ENCODE data around the gene HOXA6. TPM values are rescaled to one million over a fixed set of nuclear protein-coding genes. Genes with fewer than 3 reads are reported as not detected.

Gene HOXA6
- total RNA-seq, 2 experiments from 2014 or later: not detected

GRCh38 chr7:27111042-27111750, 36.4 kb downstream of the HOXA6 start:
- peaks cover 5% of the 10 kb centered on the region in 2 experiments for H3K27me3 ChIP-seq (ENCODE audit: control insufficient read depth in 1 of 2, insufficient read depth in 2 of 2, low read length in 2 of 2)
- Mint-ChIP-seq H3K27ac (no peak overlapping the region), H3K36me3 (ENCODE audit: low read depth) (no peaks in the 10 kb centered on the region), H3K27me3 (peaks cover 32% of the 10 kb centered on the region), H3K4me1 (ENCODE audit: low read depth) (no peaks in the 10 kb centered on the region), H3K9me3 (no peaks in the 10 kb centered on the region), H3K4me3 (no peak overlapping the region)
- no peak for ATAC-seq (ENCODE audit: poor library complexity)
- DNase-seq: no peak
- POLR2A ChIA-PET: no interaction called here
- intact Hi-C loops (cut with DNase I, micrococcal nuclease): no loop called here
- no peak overlapping the region for H3K4me3 ChIP-seq (ENCODE audit: low read length)
- CTCF ChIA-PET: no interaction called here
- H3K9me3 ChIP-seq (ENCODE audit: control insufficient read depth in 1 of 2, insufficient read depth in 1 of 2, low read length in 2 of 2): peaks cover 0 to 24% of the 10 kb centered on the region in 2 experiments
- TF ChIP-seq, protein P1, sequence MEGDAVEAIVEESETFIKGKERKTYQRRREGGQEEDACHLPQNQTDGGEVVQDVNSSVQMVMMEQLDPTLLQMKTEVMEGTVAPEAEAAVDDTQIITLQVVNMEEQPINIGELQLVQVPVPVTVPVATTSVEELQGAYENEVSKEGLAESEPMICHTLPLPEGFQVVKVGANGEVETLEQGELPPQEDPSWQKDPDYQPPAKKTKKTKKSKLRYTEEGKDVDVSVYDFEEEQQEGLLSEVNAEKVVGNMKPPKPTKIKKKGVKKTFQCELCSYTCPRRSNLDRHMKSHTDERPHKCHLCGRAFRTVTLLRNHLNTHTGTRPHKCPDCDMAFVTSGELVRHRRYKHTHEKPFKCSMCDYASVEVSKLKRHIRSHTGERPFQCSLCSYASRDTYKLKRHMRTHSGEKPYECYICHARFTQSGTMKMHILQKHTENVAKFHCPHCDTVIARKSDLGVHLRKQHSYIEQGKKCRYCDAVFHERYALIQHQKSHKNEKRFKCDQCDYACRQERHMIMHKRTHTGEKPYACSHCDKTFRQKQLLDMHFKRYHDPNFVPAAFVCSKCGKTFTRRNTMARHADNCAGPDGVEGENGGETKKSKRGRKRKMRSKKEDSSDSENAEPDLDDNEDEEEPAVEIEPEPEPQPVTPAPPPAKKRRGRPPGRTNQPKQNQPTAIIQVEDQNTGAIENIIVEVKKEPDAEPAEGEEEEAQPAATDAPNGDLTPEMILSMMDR (IDR thresholded peaks at IDR 0.05): no peak
- H3K36me3 ChIP-seq (ENCODE audit: insufficient read depth, low read length): no peaks in the 10 kb centered on the region
- H3K27ac ChIP-seq (ENCODE audit: low read depth in 1 of 2, low read length in 2 of 2): no peak overlapping the region
- no peaks in the 10 kb centered on the region for H3K4me1 ChIP-seq (ENCODE audit: insufficient read depth, low read length)

- Histone ChIP-seq H3K27ac (ENCODE audit: low read depth in 1 of 2, low read length in 2 of 2) (no peak overlapping the region), H3K9me3 (ENCODE audit: control insufficient read depth in 1 of 2, insufficient read depth in 1 of 2, low read length in 2 of 2) (peaks cover 0 to 18% of the 10 kb centered on the region in 2 experiments), H3K4me1 (ENCODE audit: insufficient read depth, low read length) (no peaks in the 10 kb centered on the region), H3K36me3 (ENCODE audit: insufficient read depth, low read length) (no peaks in the 10 kb centered on the region), H3K4me3 (ENCODE audit: low read length) (no peak overlapping the region), H3K27me3 (ENCODE audit: control insufficient read depth in 1 of 2, insufficient read depth in 2 of 2, low read length in 2 of 2) (peaks cover 9% of the 10 kb centered on the region in 2 experiments)
- no peaks in the 10 kb centered on the region for H3K9me3 Mint-ChIP-seq
- peaks cover 37% of the 10 kb centered on the region for H3K27me3 Mint-ChIP-seq
- ATAC-seq (ENCODE audit: poor library complexity): no peak
- TF ChIP-seq, protein P1 (IDR thresholded peaks at IDR 0.05): no peak
- no peaks in the 10 kb centered on the region for H3K4me1 Mint-ChIP-seq (ENCODE audit: low read depth)
- intact Hi-C loops (cut with DNase I, micrococcal nuclease): no loop called here
- ChIA-PET CTCF (no interaction called here), POLR2A (no interaction called here)
- DNase-seq: no peak
- H3K36me3 Mint-ChIP-seq (ENCODE audit: low read depth): no peaks in the 10 kb centered on the region
- H3K27ac Mint-ChIP-seq: no peak overlapping the region
- H3K4me3 Mint-ChIP-seq: no peak overlapping the region
Observed at GRCh38 chr7:27110186-27111031, 37.2 kb downstream of the HOXA6 start.

GRCh38 chr7:27109466-27110185, 37.9 kb downstream of the HOXA6 start:
- Histone ChIP-seq H3K4me3 (ENCODE audit: low read length) (no peak overlapping the region), H3K9me3 (ENCODE audit: control insufficient read depth in 1 of 2, insufficient read depth in 1 of 2, low read length in 2 of 2) (peaks cover 0 to 16% of the 10 kb centered on the region in 2 experiments), H3K27ac (ENCODE audit: low read depth in 1 of 2, low read length in 2 of 2) (no peak overlapping the region), H3K27me3 (ENCODE audit: control insufficient read depth in 1 of 2, insufficient read depth in 2 of 2, low read length in 2 of 2) (peaks cover 16% of the 10 kb centered on the region in 2 experiments), H3K36me3 (ENCODE audit: insufficient read depth, low read length) (no peaks in the 10 kb centered on the region), H3K4me1 (ENCODE audit: insufficient read depth, low read length) (no peaks in the 10 kb centered on the region)
- Mint-ChIP-seq H3K4me1 (ENCODE audit: low read depth) (no peaks in the 10 kb centered on the region), H3K36me3 (ENCODE audit: low read depth) (no peaks in the 10 kb centered on the region), H3K27me3 (peaks cover 40% of the 10 kb centered on the region), H3K9me3 (no peaks in the 10 kb centered on the region), H3K4me3 (no peak overlapping the region), H3K27ac (no peak overlapping the region)
- intact Hi-C loops (cut with DNase I, micrococcal nuclease): no loop called here
- DNase-seq: no peak
- TF ChIP-seq, protein P1 (IDR thresholded peaks at IDR 0.05): no peak
- CTCF ChIA-PET: no interaction called here
- POLR2A ChIA-PET: no interaction called here
- no peak for ATAC-seq (ENCODE audit: poor library complexity)

Measured in CD4-positive, alpha-beta T cell (primary cell).